Tibial nerve (tissue), 3 donors: ENCODE results near the gene PDYN.

Experiments
- POLR2A ChIP-seq, 2 donors: fragments of 450-650 bp; IDR thresholded peaks; one replicate each; pipeline ENCODE4 v1.6.1; 2017; ENCODE audit warnings: antibody characterized with exemption in 2 of 2, mild to moderate bottlenecking in 2 of 2, moderate library complexity in 2 of 2
- TF ChIP-seq, protein P1 (sequence below), 5 experiments: fragments of 200-600 bp in 3 of 5; fragments of 450-650 bp in 2 of 5; sonication (generic) in 3 of 5; IDR thresholded peaks; one replicate each; pipeline ENCODE4 v1.5.1; 2016 to 2019; ENCODE audit warnings: antibody characterized with exemption in 5 of 5, mild to moderate bottlenecking in 3 of 5, moderate library complexity in 2 of 5

DNA sequence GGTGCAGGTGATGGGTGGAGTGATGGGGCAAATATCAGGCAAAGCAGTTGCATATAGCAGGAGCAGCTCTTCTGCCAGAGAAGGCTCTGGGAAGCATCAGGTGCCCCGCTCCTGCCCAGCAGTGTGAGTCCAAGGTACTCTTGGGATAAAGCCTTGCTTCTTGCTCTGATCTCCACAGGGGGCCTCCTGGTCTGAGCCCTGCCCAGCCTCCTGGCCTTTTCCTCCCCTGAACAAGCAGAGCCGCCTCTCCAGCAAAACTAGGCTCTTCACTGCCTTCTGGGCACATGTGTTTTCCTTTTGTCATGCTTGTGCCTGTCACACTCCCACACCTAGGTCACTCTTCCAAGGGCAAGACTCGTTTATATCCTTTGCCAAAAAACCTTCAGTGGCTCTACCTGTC, 64.4 kb downstream of the PDYN start:
- TF ChIP-seq, protein P1, sequence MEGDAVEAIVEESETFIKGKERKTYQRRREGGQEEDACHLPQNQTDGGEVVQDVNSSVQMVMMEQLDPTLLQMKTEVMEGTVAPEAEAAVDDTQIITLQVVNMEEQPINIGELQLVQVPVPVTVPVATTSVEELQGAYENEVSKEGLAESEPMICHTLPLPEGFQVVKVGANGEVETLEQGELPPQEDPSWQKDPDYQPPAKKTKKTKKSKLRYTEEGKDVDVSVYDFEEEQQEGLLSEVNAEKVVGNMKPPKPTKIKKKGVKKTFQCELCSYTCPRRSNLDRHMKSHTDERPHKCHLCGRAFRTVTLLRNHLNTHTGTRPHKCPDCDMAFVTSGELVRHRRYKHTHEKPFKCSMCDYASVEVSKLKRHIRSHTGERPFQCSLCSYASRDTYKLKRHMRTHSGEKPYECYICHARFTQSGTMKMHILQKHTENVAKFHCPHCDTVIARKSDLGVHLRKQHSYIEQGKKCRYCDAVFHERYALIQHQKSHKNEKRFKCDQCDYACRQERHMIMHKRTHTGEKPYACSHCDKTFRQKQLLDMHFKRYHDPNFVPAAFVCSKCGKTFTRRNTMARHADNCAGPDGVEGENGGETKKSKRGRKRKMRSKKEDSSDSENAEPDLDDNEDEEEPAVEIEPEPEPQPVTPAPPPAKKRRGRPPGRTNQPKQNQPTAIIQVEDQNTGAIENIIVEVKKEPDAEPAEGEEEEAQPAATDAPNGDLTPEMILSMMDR (IDR thresholded peaks at IDR 0.05): no peak
- TF ChIP-seq POLR2A (IDR thresholded peaks at IDR 0.05): no peak
